SK-N-SH (cell line): ENCODE results near the gene TMEM44. TPM values are rescaled to one million over a fixed set of nuclear protein-coding genes. Genes with fewer than 3 reads are reported as not detected.

Experiments
- CTCF ChIA-PET: fragments of 300-600, 350-600 bp; formaldehyde crosslinking; extraction: SDS; loops from one replicate; lab custom pipeline; 2021; lab: Yijun Ruan, JAX
- POLR2A ChIA-PET: fragments of 350-600 bp; sonication (Branson Sonifier 250); formaldehyde crosslinking; extraction: SDS; loops from one replicate; lab custom pipeline; 2020; ENCODE audit warnings: antibody characterized with exemption, inconsistent platforms; lab: Yijun Ruan, JAX
- DNase-seq: peaks from one replicate; pipeline ENCODE4 v3.0.0; 2012
- H2AFZ ChIP-seq: fragments of 200-600 bp; sonication (generic); 2 replicates; pipeline ENCODE4 v1.8.1; 2016; ENCODE audit warnings: antibody characterized with exemption, mild to moderate bottlenecking, low read depth
- H3F3A ChIP-seq: fragments of 200-600 bp; sonication (generic); replicated peaks from 2 replicates; pipeline ENCODE3; 2016; ENCODE audit warnings: antibody characterized with exemption, mild to moderate bottlenecking; ENCODE audit not compliant: insufficient read depth
- H3K27ac ChIP-seq, 2 experiments: fragments of 200-500 bp in 1 of 2; fragments of 200-600 bp in 1 of 2; sonication (Bioruptor generic) in 1 of 2; sonication (generic), shearing (Covaris generic) in 1 of 2; 2 replicates each; pipeline versions ENCODE4 v1.5.1 to v1.6.1; 2014 to 2016; ENCODE audit warnings: low read depth in 2 of 2, inconsistent platforms in 1 of 2, low read length in 1 of 2, mild to moderate bottlenecking in 1 of 2, mixed read lengths in 1 of 2
- H3K27me3 ChIP-seq: fragments of 200-600 bp; sonication (generic), shearing (Covaris generic); 2 replicates; pipeline ENCODE4 v1.6.1; 2016; ENCODE audit warnings: mixed run types; ENCODE audit not compliant: insufficient read depth
- H3K36me3 ChIP-seq, 2 experiments: fragments of 200-500 bp in 1 of 2; fragments of 200-600 bp in 1 of 2; sonication (Bioruptor generic) in 1 of 2; sonication (generic) in 1 of 2; replicated peaks in 1 of 2; 2 replicates each; pipeline versions ENCODE3 to v1.5.1; 2014 to 2016; ENCODE audit warnings: low read length in 1 of 2, mild to moderate bottlenecking in 1 of 2; ENCODE audit not compliant: insufficient read depth in 2 of 2, control insufficient read depth in 1 of 2
- H3K4me1 ChIP-seq, 2 experiments: fragments of 200-500 bp in 1 of 2; fragments of 200-600 bp in 1 of 2; sonication (Bioruptor generic) in 1 of 2; sonication (generic), shearing (Covaris generic) in 1 of 2; 2 replicates each; pipeline versions ENCODE4 v1.5.1 to v1.6.1; 2014 to 2016; ENCODE audit warnings: low read depth in 1 of 2, low read length in 1 of 2, mixed run types in 1 of 2; ENCODE audit not compliant: insufficient read depth in 2 of 2, control insufficient read depth in 1 of 2
- H3K4me2 ChIP-seq: fragments of 200-600 bp; sonication (generic), shearing (Covaris generic); 2 replicates; pipeline ENCODE4 v1.6.1; 2017; ENCODE audit warnings: mixed run types
- H3K4me3 ChIP-seq, 2 experiments: fragments of 200-500 bp in 1 of 2; fragments of 200-600 bp in 1 of 2; sonication (Bioruptor generic) in 1 of 2; sonication (generic), shearing (Covaris generic) in 1 of 2; 2 replicates each; pipeline versions ENCODE4 v1.5.1 to v1.8.1; 2014 to 2016; ENCODE audit warnings: low read depth in 2 of 2, inconsistent platforms in 1 of 2, low read length in 1 of 2, mild to moderate bottlenecking in 1 of 2, mixed read lengths in 1 of 2, moderate library complexity in 1 of 2
- H3K79me2 ChIP-seq: fragments of 200-600 bp; sonication (generic); 2 replicates; pipeline ENCODE4 v1.8.1; 2017; ENCODE audit warnings: mild to moderate bottlenecking; ENCODE audit not compliant: insufficient read depth
- H3K9ac ChIP-seq: fragments of 200-600 bp; sonication (generic); 2 replicates; pipeline ENCODE4 v1.6.1; 2017; ENCODE audit warnings: mixed run types
- H3K9me2 ChIP-seq: fragments of 200-600 bp; sonication (generic); 2 replicates; pipeline ENCODE4 v1.6.1; 2017; ENCODE audit warnings: mixed run types
- H3K9me3 ChIP-seq: fragments of 200-600 bp; sonication (generic); 2 replicates; pipeline ENCODE4 v1.6.1; 2017; ENCODE audit warnings: mixed run types, mild to moderate bottlenecking, moderate library complexity
- H4K20me1 ChIP-seq: fragments of 200-600 bp; sonication (generic); 2 replicates; pipeline ENCODE4 v1.6.1; 2017; ENCODE audit warnings: mild to moderate bottlenecking, mixed run types; ENCODE audit not compliant: insufficient read depth
- CHD2 ChIP-seq: fragments of 150-350 bp; IDR thresholded peaks from 2 replicates; pipeline ENCODE4 v1.6.1; 2018; ENCODE audit warnings: low read length; ENCODE audit not compliant: partially characterized antibody
- EP300 ChIP-seq, 2 experiments: IDR thresholded peaks; 2 replicates each; pipeline versions ENCODE4 v1.4.0 to v1.6.1; 2012; ENCODE audit warnings: borderline replicate concordance in 1 of 2, low read depth in 1 of 2, low read length in 1 of 2
- EZH2phosphoT487 ChIP-seq: fragments of 200-600 bp; sonication (generic); IDR thresholded peaks from 2 replicates; pipeline ENCODE4 v1.6.1; 2017; ENCODE audit warnings: low read depth, mixed run types, mild to moderate bottlenecking, antibody characterized with exemption, moderate library complexity, borderline replicate concordance
- FOSL2 ChIP-seq: IDR thresholded peaks from 2 replicates; pipeline ENCODE4 v1.4.0; 2012; ENCODE audit warnings: low read depth, mild to moderate bottlenecking, moderate library complexity, borderline replicate concordance
- FOXJ3 ChIP-seq: sonication (generic); formaldehyde crosslinking; IDR thresholded peaks from 2 replicates; pipeline ENCODE4 v1.5.1; 2020; ENCODE audit warnings: mild to moderate bottlenecking, missing genetic modification reagents
- FOXM1 ChIP-seq: IDR thresholded peaks from 2 replicates; pipeline ENCODE4 v1.4.0; 2012; ENCODE audit warnings: low read depth, mild to moderate bottlenecking
- GABPA ChIP-seq: IDR thresholded peaks from 2 replicates; pipeline ENCODE4 v1.4.0; 2012; ENCODE audit warnings: low read depth, mild to moderate bottlenecking
- GATA2 ChIP-seq: sonication (generic); formaldehyde crosslinking; IDR thresholded peaks from 2 replicates; pipeline ENCODE4 v1.5.0; 2020; ENCODE audit warnings: mild to moderate bottlenecking, missing genetic modification reagents
- JUND ChIP-seq: IDR thresholded peaks from 2 replicates; pipeline ENCODE4 v1.4.0; 2012
- MXI1 ChIP-seq: IDR thresholded peaks from 2 replicates; pipeline ENCODE4 v1.6.1; 2012; ENCODE audit warnings: mild to moderate bottlenecking, low read depth, low read length, improper control_type of control experiment
- NFIC ChIP-seq: IDR thresholded peaks from 2 replicates; pipeline ENCODE4 v1.4.0; 2012; ENCODE audit warnings: borderline replicate concordance
- RAD21 ChIP-seq: IDR thresholded peaks from 2 replicates; pipeline ENCODE4 v1.6.1; 2012; ENCODE audit warnings: mild to moderate bottlenecking, low read length
- RXRA ChIP-seq: IDR thresholded peaks from 2 replicates; pipeline ENCODE4 v1.4.0; 2012; ENCODE audit warnings: low read depth, mild to moderate bottlenecking, borderline replicate concordance
- SMC3 ChIP-seq: IDR thresholded peaks from 2 replicates; pipeline ENCODE4 v1.6.1; 2012; ENCODE audit warnings: low read depth, low read length, improper control_type of control experiment
- TEAD4 ChIP-seq: IDR thresholded peaks from 2 replicates; pipeline ENCODE4 v1.4.0; 2012; ENCODE audit warnings: mild to moderate bottlenecking, borderline replicate concordance; ENCODE audit not compliant: insufficient read depth
- WGBS: methylation state at CpG from one replicate; pipeline ENCODE4 v1.1.6; 2017; ENCODE audit warnings: low lambda C conversion rate; 5-methylcytosine and 5-hydroxymethylcytosine counted together
- polyA plus RNA-seq, 3 experiments: library from polyadenylated mRNA; depleted of rRNA; stranded (reverse); fragments of >200 nt; gene quantifications; 2 replicates each; pipeline ENCODE4 v1.2.3, GENCODE V29; 2012
- TF ChIP-seq, protein P1 (sequence below): fragments of 150-350 bp; IDR thresholded peaks from 2 replicates; pipeline ENCODE4 v1.6.1; 2016; ENCODE audit warnings: mild to moderate bottlenecking, low read depth, low read length
- TF ChIP-seq, protein P2 (sequence below): IDR thresholded peaks from 2 replicates; pipeline ENCODE4 v1.4.0; 2012; ENCODE audit warnings: low read depth, borderline replicate concordance
- TF ChIP-seq, protein P3 (sequence below): fragments of 200-600 bp; sonication (generic); IDR thresholded peaks from 2 replicates; pipeline ENCODE4 v1.6.1; 2017; ENCODE audit warnings: antibody characterized with exemption, mild to moderate bottlenecking, moderate library complexity
- TF ChIP-seq, protein P4 (sequence below): IDR thresholded peaks from 2 replicates; pipeline ENCODE4 v1.6.1; 2012; ENCODE audit warnings: mild to moderate bottlenecking, low read depth, low read length, moderate library complexity

TMEM44 gene
- polyA plus RNA-seq, 1 of the 3 experiments (the other 2 are of a cell fraction) = 22.6 TPM

DNA sequence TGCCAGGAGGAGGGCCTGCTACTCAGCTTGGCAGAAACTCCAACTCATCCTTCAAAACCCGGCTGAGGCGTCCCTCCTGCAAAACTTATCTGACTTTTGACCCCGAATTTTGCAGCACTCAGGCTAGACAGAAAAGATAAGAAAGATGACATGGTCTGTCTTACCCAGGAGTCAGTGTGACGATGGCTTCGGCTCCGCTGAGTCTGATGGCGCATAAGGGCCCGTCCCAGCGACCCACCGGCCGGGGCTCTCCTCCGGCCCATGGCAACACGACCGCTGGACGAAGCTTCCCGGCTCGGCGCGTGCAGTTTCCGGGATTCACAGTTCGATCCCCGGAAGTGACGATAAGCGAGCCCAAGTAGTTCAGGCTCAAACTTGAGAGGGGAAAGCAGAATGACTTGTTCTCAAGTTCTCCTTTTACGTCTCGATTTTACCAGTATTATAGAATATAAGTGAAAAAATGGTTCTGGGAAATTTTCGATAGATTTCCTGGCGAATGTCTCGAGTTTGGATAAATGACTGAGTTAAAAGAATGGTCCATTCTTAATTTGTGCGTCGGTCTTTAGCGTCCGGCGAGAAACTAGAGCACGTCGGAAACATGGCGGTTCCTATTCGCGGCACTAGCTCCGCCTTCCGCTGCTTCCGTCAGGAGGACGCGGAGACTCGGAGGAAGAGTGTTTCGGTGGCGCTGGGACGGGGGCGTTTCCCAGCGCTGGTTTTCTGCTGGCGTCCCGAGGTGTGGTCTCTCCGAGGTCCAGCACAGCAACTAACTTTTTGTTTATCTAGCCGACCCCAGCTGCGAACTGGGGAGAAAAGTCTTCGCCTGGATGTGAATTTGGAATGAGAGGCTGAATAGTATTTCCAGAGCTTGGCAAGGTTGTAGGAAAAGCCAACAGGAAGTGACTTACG, 38.9 kb upstream of the TMEM44 start, which contains the start of gene LSG1 (continued):
- TF ChIP-seq, protein P1, sequence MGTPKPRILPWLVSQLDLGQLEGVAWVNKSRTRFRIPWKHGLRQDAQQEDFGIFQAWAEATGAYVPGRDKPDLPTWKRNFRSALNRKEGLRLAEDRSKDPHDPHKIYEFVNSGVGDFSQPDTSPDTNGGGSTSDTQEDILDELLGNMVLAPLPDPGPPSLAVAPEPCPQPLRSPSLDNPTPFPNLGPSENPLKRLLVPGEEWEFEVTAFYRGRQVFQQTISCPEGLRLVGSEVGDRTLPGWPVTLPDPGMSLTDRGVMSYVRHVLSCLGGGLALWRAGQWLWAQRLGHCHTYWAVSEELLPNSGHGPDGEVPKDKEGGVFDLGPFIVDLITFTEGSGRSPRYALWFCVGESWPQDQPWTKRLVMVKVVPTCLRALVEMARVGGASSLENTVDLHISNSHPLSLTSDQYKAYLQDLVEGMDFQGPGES = no peak
- TF ChIP-seq NFIC (no peak), FOXJ3 (CRISPR knock-in tag) (no peak), EZH2phosphoT487 (no peak), FOSL2 (no peak), GABPA (peak; percentile 87), GATA2 (CRISPR knock-in tag) (0 out of 2 replicates have a peak, but pooled peaks have one; percentile 10), RXRA (no peak), FOXM1 (no peak), JUND (peak; percentile 39; the same call in 1 of the 2 replicates), TEAD4 (no peak)
- TF ChIP-seq, protein P2, sequence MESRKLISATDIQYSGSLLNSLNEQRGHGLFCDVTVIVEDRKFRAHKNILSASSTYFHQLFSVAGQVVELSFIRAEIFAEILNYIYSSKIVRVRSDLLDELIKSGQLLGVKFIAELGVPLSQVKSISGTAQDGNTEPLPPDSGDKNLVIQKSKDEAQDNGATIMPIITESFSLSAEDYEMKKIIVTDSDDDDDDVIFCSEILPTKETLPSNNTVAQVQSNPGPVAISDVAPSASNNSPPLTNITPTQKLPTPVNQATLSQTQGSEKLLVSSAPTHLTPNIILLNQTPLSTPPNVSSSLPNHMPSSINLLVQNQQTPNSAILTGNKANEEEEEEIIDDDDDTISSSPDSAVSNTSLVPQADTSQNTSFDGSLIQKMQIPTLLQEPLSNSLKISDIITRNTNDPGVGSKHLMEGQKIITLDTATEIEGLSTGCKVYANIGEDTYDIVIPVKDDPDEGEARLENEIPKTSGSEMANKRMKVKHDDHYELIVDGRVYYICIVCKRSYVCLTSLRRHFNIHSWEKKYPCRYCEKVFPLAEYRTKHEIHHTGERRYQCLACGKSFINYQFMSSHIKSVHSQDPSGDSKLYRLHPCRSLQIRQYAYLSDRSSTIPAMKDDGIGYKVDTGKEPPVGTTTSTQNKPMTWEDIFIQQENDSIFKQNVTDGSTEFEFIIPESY = no peak

DNA sequence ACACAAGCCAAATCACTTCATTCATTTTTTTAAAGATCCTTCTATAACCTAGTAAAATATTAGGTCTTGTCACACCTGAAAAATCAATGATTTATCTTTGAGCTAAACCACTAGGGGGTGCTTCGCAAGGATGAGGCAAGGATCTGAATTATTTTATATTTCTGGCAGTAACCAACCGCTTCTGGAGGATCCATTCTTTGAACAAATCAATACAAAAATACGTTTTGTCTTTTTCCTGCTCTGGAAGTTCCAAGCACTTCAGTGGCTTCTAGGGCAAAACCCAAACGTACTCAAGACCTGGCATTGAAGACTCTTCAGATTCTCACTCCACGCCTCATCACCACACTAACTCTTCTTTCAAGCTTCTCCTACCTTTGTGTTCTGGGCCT, 38.3 kb upstream of the TMEM44 start:
- H3K36me3 ChIP-seq = peaks cover 16 to 23% of the 10 kb centered on the region in 2 experiments
- H3K27me3 ChIP-seq = no peaks in the 10 kb centered on the region
- TF ChIP-seq, protein P3, sequence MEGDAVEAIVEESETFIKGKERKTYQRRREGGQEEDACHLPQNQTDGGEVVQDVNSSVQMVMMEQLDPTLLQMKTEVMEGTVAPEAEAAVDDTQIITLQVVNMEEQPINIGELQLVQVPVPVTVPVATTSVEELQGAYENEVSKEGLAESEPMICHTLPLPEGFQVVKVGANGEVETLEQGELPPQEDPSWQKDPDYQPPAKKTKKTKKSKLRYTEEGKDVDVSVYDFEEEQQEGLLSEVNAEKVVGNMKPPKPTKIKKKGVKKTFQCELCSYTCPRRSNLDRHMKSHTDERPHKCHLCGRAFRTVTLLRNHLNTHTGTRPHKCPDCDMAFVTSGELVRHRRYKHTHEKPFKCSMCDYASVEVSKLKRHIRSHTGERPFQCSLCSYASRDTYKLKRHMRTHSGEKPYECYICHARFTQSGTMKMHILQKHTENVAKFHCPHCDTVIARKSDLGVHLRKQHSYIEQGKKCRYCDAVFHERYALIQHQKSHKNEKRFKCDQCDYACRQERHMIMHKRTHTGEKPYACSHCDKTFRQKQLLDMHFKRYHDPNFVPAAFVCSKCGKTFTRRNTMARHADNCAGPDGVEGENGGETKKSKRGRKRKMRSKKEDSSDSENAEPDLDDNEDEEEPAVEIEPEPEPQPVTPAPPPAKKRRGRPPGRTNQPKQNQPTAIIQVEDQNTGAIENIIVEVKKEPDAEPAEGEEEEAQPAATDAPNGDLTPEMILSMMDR = peak; percentile 83
- TF ChIP-seq CHD2 (no peak), RAD21 (peak; percentile 38), TEAD4 (no peak), EP300 (IDR thresholded peaks at IDR 0.05; ENCODE audit: borderline replicate concordance in 1 of 2, low read depth in 1 of 2, low read length in 1 of 2) (no peak), SMC3 (peak; percentile 50; the same call in 1 of the 2 replicates), MXI1 (no peak)
- TF ChIP-seq, protein P4, sequence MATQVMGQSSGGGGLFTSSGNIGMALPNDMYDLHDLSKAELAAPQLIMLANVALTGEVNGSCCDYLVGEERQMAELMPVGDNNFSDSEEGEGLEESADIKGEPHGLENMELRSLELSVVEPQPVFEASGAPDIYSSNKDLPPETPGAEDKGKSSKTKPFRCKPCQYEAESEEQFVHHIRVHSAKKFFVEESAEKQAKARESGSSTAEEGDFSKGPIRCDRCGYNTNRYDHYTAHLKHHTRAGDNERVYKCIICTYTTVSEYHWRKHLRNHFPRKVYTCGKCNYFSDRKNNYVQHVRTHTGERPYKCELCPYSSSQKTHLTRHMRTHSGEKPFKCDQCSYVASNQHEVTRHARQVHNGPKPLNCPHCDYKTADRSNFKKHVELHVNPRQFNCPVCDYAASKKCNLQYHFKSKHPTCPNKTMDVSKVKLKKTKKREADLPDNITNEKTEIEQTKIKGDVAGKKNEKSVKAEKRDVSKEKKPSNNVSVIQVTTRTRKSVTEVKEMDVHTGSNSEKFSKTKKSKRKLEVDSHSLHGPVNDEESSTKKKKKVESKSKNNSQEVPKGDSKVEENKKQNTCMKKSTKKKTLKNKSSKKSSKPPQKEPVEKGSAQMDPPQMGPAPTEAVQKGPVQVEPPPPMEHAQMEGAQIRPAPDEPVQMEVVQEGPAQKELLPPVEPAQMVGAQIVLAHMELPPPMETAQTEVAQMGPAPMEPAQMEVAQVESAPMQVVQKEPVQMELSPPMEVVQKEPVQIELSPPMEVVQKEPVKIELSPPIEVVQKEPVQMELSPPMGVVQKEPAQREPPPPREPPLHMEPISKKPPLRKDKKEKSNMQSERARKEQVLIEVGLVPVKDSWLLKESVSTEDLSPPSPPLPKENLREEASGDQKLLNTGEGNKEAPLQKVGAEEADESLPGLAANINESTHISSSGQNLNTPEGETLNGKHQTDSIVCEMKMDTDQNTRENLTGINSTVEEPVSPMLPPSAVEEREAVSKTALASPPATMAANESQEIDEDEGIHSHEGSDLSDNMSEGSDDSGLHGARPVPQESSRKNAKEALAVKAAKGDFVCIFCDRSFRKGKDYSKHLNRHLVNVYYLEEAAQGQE = no peak
- H3K4me1 ChIP-seq = peaks cover 10 to 12% of the 10 kb centered on the region in 2 experiments; a peak in 3 of 4 replicates
- peak; percentile 58 for DNase-seq
- CTCF ChIA-PET = interaction anchor here (0.7 to 5.9 kb wide), 51 partner anchors 11 to 910 kb away, joined by 3 to 69 read pairs (median 4); partner anchors contain the start of genes TMEM44 and XXYLT1
- H3K9me2 ChIP-seq = no peaks in the 10 kb centered on the region
- peak overlapping the region; percentile 83 to 92 for H3K27ac ChIP-seq
- peak overlapping the region; percentile 78 for H3K9ac ChIP-seq
- H2AFZ ChIP-seq = peak overlapping the region; percentile 69; the same call in 1 of the 2 replicates
- H3K4me3 ChIP-seq = peak overlapping the region; percentile 94 to 95
- 4% methylated on average over 5 of the region's 5 CpGs for WGBS
- H3K9me3 ChIP-seq = no peaks in the 10 kb centered on the region
- POLR2A ChIA-PET = interaction anchor here (1.2 to 2.4 kb wide), 5 partner anchors 11 to 771 kb away, joined by 4 to 12 read pairs (median 5); partner anchors contain the start of genes ACAP2, FAM43A and TMEM44
- H3K4me2 ChIP-seq = peak overlapping the region; percentile 73
- peaks cover 52% of the 10 kb centered on the region for H3K79me2 ChIP-seq
- H4K20me1 ChIP-seq = peaks cover 15% of the 10 kb centered on the region
- no peaks in the 10 kb centered on the region for H3F3A ChIP-seq
